Activated CD8-positive, alpha-beta T cell treated with anti-CD3 and anti-CD28 coated beads for 36 hours (primary cell): ENCODE data around the gene STIM1. TPM values are rescaled to one million over a fixed set of nuclear protein-coding genes. Genes with fewer than 3 reads are reported as not detected.
"Not testable (repeated sequence)": the region's sequence is repeated elsewhere in the genome, so short reads cannot be mapped to it uniquely, and the experiment has no call there.

Experiments
- ATAC-seq: fragments of 200-7000 bp; cut with Tn5 transposase; one replicate; pipeline ENCODE4 v1.10.0; 2021; ENCODE audit warnings: mild to moderate bottlenecking, moderate library complexity
- CTCF ChIA-PET: fragments of 350-600 bp; sonication (Branson Sonifier 250); formaldehyde crosslinking; loops from one replicate; lab custom pipeline; 2021; ENCODE audit warnings: antibody characterized with exemption; lab: Charles Lee
- POLR2A ChIA-PET: fragments of 350-600 bp; sonication (Branson Sonifier 250); formaldehyde crosslinking; loops from one replicate; lab custom pipeline; 2021; ENCODE audit warnings: antibody characterized with exemption; lab: Charles Lee
- DNase-seq: peaks from one replicate; pipeline ENCODE4 v3.0.0-alpha.2; 2020
- H3K27ac Mint-ChIP-seq: one replicate; pipeline ENCODE4 v1.8.0; 2021; ENCODE audit warnings: mild to moderate bottlenecking, mixed read lengths
- H3K27me3 Mint-ChIP-seq: one replicate; pipeline ENCODE4 v1.8.0; 2021; ENCODE audit warnings: mixed read lengths
- H3K36me3 Mint-ChIP-seq: one replicate; pipeline ENCODE4 v1.8.0; 2021; ENCODE audit warnings: low read depth, mixed read lengths
- H3K4me1 Mint-ChIP-seq: one replicate; pipeline ENCODE4 v1.8.0; 2021; ENCODE audit warnings: low read depth, mixed read lengths
- H3K4me3 Mint-ChIP-seq: one replicate; pipeline ENCODE4 v1.8.0; 2021; ENCODE audit warnings: mild to moderate bottlenecking, moderate library complexity, mixed read lengths
- H3K9me3 Mint-ChIP-seq: one replicate; pipeline ENCODE4 v1.8.0; 2021; ENCODE audit warnings: mixed read lengths
- intact Hi-C: fragments of 100-400 bp; cut with micrococcal nuclease; formaldehyde crosslinking; loops from one replicate; pipeline ENCODE4 v1.10.0; 2022
- total RNA-seq, 2 experiments: library from RNA; stranded (reverse); gene quantifications; one replicate each; pipeline ENCODE4 v1.2.3, GENCODE V29; 2021
- TF ChIP-seq, protein P1 (sequence below): fragments of 200-600 bp; IDR thresholded peaks from one replicate; pipeline ENCODE4 v1.8.0; 2022; ENCODE audit warnings: antibody characterized with exemption, mild to moderate bottlenecking

STIM1 gene
- total RNA-seq, 2 experiments from 2014 or later: 60.8 to 61.4 TPM

GRCh38 chr11:3810446-3810845 is 45.0 kb upstream of the STIM1 start:
- ChIA-PET CTCF (interaction anchor here (1.3 to 5.4 kb wide), 6 partner anchors 9 to 262 kb away, joined by 4 to 43 read pairs (median 8); no protein-coding TSS in a partner anchor), POLR2A (interaction anchor here (0.6 to 3.4 kb wide), 5 partner anchors 8 to 335 kb away, joined by 3 to 16 read pairs (median 4); partner anchors contain the start of gene RHOG)
- Mint-ChIP-seq H3K4me3 (no peak overlapping the region), H3K27ac (no peak overlapping the region), H3K4me1 (peaks cover 16% of the 10 kb centered on the region), H3K27me3 (no peaks in the 10 kb centered on the region), H3K9me3 (no peaks in the 10 kb centered on the region), H3K36me3 (peaks cover 4% of the 10 kb centered on the region)
- TF ChIP-seq, protein P1, sequence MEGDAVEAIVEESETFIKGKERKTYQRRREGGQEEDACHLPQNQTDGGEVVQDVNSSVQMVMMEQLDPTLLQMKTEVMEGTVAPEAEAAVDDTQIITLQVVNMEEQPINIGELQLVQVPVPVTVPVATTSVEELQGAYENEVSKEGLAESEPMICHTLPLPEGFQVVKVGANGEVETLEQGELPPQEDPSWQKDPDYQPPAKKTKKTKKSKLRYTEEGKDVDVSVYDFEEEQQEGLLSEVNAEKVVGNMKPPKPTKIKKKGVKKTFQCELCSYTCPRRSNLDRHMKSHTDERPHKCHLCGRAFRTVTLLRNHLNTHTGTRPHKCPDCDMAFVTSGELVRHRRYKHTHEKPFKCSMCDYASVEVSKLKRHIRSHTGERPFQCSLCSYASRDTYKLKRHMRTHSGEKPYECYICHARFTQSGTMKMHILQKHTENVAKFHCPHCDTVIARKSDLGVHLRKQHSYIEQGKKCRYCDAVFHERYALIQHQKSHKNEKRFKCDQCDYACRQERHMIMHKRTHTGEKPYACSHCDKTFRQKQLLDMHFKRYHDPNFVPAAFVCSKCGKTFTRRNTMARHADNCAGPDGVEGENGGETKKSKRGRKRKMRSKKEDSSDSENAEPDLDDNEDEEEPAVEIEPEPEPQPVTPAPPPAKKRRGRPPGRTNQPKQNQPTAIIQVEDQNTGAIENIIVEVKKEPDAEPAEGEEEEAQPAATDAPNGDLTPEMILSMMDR: no peak
- DNase-seq (no peak), ATAC-seq (no peak)
- intact Hi-C loops: no loop called here

- no peaks in the 10 kb centered on the region for H3K9me3 Mint-ChIP-seq
- H3K27me3 Mint-ChIP-seq: no peaks in the 10 kb centered on the region
- intact Hi-C loops: no loop called here
- TF ChIP-seq, protein P1: no peak
- peaks cover 6% of the 10 kb centered on the region for H3K36me3 Mint-ChIP-seq
- ChIA-PET CTCF (interaction anchor here (1.3 to 5.4 kb wide), 3 partner anchors 14 to 262 kb away, joined by 6 to 43 read pairs (median 7); no protein-coding TSS in a partner anchor), POLR2A (interaction anchor here (0.6 to 3.4 kb wide), 5 partner anchors 8 to 336 kb away, joined by 3 to 16 read pairs (median 4); partner anchors contain the start of gene RHOG)
- DNase-seq (no peak), ATAC-seq (no peak)
- no peak overlapping the region for H3K4me3 Mint-ChIP-seq
- no peak overlapping the region for H3K27ac Mint-ChIP-seq
- peaks cover 16% of the 10 kb centered on the region for H3K4me1 Mint-ChIP-seq
Measured at GRCh38 chr11:3810951-3811350, 44.5 kb upstream of the STIM1 start.

DNA sequence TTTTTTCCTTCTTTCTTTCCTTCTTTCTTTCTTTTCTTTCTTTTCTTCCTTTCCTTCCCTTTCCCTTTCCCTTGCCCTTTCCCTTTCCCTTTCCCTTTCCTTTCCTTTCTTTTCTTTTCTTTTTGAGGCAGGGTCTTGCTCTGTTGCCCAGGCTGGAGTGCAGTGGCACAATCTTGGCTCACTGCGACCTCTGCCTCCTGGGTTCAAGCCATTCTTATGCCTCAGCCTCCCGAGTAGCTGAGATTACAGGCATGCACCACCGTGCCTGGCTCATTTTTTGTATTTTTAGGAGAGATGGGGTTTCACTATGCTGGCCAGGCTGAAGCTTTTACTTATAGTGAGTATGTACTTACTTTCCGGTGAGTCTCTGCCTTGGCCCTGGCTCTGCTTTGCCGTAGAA is 40.6 kb upstream of the STIM1 start:
- H3K27ac Mint-ChIP-seq, intact Hi-C loops, ATAC-seq, DNase-seq, H3K4me3 Mint-ChIP-seq, H3K36me3 Mint-ChIP-seq, H3K4me1 Mint-ChIP-seq, H3K27me3 Mint-ChIP-seq, H3K9me3 Mint-ChIP-seq: not testable (repeated sequence)
- CTCF ChIA-PET: interaction anchor here (1.1 kb wide), 1 partner anchor 40 kb away, joined by 5 read pairs; no protein-coding TSS in a partner anchor
- POLR2A ChIA-PET: interaction anchor here (1.7 kb wide), 1 partner anchor 14 kb away, joined by 5 read pairs; no protein-coding TSS in a partner anchor

DNA sequence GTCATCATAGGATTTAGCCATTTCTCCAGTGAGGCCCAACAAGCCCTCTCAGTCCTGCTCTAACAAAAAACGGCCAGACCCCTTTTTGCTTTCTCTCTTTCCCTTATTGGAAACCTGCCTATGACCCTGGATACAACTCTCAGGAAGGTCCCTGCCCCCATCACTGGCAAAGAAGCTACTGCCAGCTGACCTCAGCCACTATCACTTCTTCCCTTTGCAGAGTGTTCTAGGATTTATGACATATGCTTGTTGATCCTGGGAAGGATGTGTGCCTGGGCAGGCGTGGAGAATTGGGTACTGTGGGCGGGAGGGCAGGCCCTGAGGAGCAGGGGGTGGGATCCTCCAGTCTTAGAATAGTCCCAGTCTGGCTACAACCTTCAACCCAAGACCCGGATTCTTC is 39.6 kb upstream of the STIM1 start:
- Mint-ChIP-seq H3K9me3 (no peaks in the 10 kb centered on the region), H3K27ac (no peak overlapping the region), H3K4me1 (no peaks in the 10 kb centered on the region), H3K27me3 (no peaks in the 10 kb centered on the region), H3K4me3 (no peak overlapping the region), H3K36me3 (peaks cover 10% of the 10 kb centered on the region)
- DNase-seq (no peak), ATAC-seq (no peak)
- TF ChIP-seq, protein P1: no peak
- CTCF ChIA-PET: interaction anchor here (2.6 kb wide), 1 partner anchor 257 kb away, joined by 8 read pairs; no protein-coding TSS in a partner anchor
- POLR2A ChIA-PET: interaction anchor here (0.5 to 1.3 kb wide), 2 partner anchors 12 to 159 kb away, joined by 3 read pairs; no protein-coding TSS in a partner anchor
- intact Hi-C loops: no loop called here

DNA sequence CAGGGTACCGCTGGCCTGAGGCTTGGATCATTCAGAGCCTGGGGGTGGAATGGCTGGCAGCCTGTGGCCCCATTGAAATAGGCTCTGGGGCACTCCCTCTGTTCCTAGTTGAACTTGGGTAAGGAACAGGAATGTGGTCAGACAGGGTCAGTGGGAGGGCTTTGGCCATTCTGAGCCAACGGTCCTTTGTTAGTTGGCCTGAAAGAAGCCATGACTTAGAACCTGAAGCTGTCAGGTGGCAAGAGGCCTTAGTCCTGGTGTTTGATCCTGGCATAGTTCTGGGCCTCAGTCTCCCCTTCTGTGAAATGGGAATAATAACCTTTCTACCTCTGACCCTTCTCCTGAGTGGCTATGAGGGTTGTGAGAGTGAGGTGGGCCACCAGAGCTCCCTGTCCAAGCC is 38.8 kb upstream of the STIM1 start:
- DNase-seq (no peak), ATAC-seq (no peak)
- Mint-ChIP-seq H3K9me3 (no peaks in the 10 kb centered on the region), H3K4me1 (no peaks in the 10 kb centered on the region), H3K27me3 (no peaks in the 10 kb centered on the region), H3K4me3 (no peak overlapping the region), H3K27ac (no peak overlapping the region), H3K36me3 (peaks cover 8% of the 10 kb centered on the region)
- TF ChIP-seq, protein P1: no peak
- intact Hi-C loops: no loop called here
- ChIA-PET CTCF (interaction anchor here (1.1 to 2.6 kb wide), 2 partner anchors 9 to 256 kb away, joined by 4 to 8 read pairs; partner anchors contain the start of gene PGAP2), POLR2A (interaction anchor here (1.3 to 1.8 kb wide), 2 partner anchors 12 to 38 kb away, joined by 3 to 4 read pairs; no protein-coding TSS in a partner anchor)
